ENCODE results near the gene ADAMTS15.

The ADAMTS15 gene

GRCh38 chr11:130464291-130464812 is 15.9 kb downstream of the ADAMTS15 start:
- DNase-seq: no peak

DNA sequence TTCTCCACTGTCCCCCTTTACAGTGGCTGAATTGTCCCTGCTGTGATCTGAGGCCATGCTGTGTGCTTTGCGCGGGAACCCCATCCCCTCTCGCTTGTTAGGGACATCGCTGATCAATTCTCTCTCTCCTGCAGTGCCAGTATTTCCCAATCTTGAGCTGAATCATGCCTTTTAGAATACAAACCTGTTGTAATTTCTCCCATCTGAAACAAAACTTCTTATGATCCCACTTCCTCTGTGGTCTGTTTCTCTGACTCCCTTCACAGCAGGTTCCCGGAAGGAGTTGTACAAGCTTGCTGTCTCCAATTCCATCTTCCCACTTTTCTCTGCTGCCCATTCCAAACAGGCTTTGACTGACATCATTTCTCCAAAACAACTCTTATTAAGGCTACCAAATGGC is 16.8 kb downstream of the ADAMTS15 start:
- DNase-seq: no peak

DNA sequence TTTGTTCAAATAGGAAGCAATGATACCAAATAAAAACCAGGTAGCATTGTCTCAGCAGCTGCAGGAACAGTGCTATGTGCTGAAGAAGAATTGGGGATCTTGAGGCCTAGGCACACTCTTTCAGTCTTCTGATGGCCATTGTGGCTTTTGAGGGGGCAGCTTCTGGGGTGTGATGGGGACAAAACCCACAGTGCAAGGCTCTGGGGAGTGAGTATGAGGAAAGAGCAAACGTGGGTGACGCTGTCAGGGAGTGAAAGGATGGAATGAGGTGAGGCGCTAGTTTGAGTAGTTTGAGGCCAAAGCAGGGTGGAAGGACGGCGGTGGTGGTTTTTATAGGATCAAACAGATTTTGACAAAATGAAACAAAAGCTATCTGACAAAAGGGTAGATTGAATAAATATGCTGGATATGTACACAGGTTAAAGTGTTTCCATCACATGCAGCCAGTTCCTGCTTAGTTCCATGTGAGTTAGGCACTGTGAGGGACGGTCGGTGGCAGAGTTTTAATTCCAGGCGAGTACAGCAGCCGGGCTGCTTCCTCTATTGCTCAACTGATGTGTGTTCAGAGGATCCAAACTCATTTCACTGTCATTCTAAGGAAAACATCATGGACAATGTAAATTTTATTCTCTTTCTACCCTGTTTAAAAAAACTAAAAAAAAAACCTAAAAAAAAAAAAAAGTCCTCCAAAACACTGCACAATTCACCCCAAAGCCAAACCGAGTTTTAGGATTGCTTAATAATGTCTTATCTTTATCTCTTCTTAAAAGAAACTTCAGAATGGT is 18.9 kb downstream of the ADAMTS15 start:
- no peak for DNase-seq

DNA sequence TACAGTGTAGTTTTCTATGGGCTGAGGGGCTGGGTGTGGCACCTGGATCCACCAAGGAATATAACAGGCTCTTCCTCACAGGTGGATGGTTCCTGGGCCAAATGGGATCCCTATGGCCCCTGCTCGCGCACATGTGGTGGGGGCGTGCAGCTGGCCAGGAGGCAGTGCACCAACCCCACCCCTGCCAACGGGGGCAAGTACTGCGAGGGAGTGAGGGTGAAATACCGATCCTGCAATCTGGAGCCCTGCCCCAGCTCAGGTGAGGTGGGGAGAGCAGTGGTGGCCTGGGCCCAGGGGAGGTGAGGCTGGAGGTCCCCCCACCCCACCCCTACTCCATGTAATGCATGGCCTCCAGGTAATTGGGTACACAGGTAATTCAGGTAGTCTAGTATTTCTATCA is 20.7 kb downstream of the ADAMTS15 start:
- no peak for DNase-seq

DNA sequence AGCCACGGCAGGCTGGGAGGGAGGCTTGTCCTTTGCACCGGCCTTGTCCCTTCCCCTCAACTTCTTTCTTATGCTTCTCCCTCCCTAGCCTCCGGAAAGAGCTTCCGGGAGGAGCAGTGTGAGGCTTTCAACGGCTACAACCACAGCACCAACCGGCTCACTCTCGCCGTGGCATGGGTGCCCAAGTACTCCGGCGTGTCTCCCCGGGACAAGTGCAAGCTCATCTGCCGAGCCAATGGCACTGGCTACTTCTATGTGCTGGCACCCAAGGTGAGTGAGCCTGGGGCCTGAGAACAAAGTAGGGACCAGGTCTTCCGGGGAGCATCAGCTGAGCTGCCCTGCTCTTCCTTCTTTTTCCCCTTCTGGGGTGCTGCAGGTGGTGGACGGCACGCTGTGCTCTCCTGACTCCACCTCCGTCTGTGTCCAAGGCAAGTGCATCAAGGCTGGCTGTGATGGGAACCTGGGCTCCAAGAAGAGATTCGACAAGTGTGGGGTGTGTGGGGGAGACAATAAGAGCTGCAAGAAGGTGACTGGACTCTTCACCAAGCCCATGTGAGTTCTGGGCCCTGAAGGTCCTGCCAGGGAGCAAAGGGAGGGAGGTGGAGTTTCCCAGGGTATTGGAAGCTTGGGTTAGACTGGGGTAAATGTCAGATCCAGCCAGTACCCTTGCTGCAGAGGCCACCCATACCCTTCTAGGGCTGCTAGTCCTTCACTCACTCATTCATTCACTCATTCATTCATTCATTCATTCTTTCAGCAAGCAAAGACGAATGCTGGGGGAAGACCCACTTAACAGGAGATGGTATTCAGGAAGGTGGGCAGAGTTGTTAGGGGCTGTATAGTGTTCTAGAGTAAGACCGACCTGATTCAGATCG is 22.6 kb downstream of the ADAMTS15 start:
- no peak for DNase-seq

DNA sequence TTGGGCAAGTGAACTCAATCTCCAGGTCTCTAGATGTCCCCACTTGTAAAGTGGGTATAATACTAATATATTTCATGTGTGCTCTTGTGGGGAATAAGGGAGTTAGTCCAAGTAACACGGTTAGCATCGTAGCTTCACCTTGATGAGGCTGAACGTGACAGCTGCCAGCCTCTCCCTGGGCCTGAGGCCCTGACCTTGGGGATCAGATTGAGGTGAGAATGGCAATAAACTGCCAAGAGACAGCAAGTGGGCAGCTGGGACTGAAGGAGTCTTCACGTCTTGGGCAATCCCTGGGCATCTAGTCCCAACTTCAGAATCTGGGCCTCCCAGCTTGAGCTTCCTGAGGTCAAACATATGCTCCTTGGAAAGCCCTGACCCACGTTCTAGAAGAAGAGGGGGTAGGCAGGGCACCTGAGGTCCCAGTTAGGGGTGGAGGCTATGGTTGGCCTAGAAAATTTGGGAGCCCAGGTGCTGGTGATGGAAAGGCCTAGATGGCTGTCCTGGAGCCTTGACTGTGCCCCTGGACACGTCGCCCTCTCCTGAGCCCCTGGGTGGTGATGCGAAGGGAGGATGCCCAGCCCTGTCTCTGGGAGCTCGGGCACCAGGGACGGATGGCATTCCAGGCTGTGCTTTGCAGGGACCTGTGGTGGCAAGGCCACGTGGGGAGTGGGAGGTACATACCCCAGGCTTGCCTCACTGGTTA is 23.4 kb downstream of the ADAMTS15 start:
- no peak for DNase-seq

- DNase-seq: no peak
Observed at GRCh38 chr11:130472434-130472961, 24.1 kb downstream of the ADAMTS15 start.

- DNase-seq: no peak
Observed at GRCh38 chr11:130473056-130473794, 24.8 kb downstream of the ADAMTS15 start.

GRCh38 chr11:130473795-130474377 is 25.4 kb downstream of the ADAMTS15 start:
- DNase-seq: no peak

DNA sequence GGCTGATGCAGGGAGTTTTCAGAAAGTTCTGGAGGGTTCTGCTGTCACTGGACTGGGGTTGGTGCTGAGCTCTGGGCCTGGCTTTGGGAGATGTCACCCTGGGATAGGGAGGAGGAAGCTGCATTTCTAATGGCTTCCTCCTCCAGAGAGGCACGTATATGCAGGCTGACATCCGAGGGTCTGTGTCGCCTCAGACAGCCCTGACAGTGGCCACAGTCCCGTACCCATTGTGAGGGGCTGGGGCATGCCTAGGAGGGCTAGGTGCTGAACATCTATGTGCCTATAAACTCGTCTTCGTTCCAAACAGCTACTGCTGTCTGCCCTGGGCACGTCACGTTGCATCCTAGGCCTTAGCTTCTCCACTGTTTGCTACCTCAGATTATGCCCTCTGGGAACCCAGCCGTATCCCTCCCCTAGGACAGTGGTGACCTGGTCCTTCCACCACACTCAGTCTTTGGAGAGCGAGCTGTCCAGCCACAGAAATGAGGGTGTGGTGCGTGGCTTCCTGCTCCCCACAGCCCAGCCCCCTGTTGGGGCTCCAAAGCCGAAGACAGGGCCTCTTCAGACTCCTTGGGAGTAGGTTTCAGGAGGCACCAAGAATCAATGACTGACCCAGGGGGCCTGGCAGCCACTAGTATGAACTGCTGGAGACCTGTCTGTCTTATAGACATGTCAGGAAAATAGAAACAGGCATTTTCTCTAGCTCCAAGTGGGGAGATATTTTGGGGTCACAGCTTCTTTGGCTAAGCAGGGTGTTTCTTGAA is 26.4 kb downstream of the ADAMTS15 start:
- no peak for DNase-seq

GRCh38 chr11:130475426-130476053 is 27.1 kb downstream of the ADAMTS15 start:
- DNase-seq: no peak

GRCh38 chr11:130476200-130476921 is 27.9 kb downstream of the ADAMTS15 start:
- DNase-seq: no peak

DNA sequence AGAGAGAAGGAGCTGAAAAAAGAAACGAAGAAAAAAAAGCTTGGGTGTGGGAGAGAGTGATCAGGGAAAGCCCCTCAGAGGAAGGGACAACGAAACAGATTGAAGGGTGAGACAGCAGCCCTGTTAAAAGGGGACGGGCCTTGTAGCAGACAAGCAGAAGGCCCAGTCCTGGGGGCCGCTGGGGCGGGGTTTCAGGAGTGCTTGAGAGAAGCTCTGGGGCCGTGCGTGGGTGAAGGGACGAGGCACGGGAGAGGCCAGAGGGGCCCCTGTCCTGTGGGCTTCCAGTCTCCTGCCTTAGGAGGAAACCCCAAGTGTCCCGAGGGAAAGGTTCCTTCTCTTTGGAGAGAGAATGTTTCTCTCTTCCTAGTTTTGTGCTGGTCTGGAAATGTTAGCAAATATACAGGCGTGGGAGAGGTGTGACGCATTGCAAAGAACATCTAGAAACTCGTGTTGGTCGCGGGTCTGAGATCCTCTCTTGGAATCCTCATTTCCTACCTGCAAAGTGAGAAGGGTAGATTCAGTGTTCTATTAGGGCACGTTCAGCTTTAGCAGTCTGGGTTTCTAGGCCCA is 28.6 kb downstream of the ADAMTS15 start:
- DNase-seq: no peak

GRCh38 chr11:130477586-130478203 is 29.2 kb downstream of the ADAMTS15 start:
- no peak for DNase-seq

- DNase-seq: no peak
Observed at GRCh38 chr11:130478204-130478701, 29.8 kb downstream of the ADAMTS15 start.

DNA sequence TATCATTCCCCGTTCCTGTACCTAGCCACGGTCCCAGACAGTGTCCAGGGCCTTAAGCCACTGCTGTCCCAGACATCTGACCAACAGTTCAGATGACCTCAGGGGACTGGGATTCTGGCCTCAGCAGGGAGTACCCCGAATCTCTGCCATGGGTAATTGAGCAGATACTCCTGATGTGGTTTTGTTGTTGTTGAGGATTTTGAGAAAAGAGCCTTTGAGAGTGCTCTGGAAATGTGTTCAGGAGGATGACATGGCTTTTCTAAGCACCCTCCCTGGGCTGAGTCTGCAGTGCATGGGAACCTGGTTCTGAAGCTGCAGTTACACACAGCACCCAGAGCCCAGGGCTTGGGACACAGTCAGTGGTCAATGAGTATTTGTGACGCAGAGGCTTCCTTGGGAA is 30.4 kb downstream of the ADAMTS15 start:
- DNase-seq: no peak

DNA sequence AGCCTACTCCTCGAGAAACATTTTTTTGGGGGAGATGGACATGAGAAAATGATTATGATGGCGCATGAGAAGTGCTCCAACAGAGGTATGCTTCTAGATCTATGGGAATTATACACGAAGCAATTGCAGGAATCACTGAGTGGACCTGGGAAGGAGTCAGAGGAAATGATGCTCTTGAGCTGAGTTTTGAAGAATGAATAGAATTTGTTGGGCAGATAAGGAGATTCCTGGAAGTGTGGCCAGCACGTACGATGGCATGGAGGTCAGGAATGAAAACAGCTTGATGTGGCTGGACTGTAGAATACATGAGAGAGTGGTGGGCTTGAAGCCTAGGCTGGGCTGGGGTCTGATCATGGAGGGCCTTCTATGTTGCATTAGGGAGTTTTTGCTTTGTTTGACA is 31.7 kb downstream of the ADAMTS15 start:
- DNase-seq: no peak

GRCh38 chr11:130480711-130481140 is 32.3 kb downstream of the ADAMTS15 start:
- no peak for DNase-seq

- DNase-seq: no peak
Observed at GRCh38 chr11:130483124-130483523, 34.7 kb downstream of the ADAMTS15 start.

All from NCI-H1092 treated with DMSO at 0.1 percent for 48 hours (cell line).